ENCODE measurements around the gene MYOM3.

DNA sequence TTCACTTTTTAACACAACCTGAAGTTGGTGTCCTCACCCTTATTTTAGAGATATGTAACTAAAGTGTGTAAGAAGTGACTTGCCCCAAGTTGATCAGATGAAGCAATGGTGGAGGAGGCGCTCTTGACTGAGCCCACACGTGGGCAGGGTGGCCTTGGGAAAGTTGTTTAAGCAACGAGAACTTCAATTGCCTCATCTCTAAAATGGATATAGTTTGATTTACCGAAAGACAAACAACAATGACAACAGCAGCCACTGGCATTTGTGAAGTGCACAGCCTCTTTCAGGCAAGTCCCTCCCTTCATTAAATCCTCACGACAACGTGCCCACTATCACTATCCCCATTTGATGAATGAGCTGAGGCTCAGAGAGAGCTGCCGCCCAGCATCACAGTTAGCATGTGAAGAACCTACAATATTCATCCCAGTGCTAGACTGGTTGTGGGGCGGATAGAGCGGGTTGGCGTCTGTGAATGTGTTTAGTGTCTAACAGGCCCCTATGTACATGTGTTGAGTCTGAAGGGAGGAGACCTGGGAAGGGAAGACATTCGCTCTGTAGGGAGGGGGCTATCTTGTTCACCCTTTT is 28.0 kb upstream of the MYOM3 start:
- TF ChIP-seq EZH2 (IDR thresholded peaks at IDR 0.05; ENCODE audit: borderline replicate concordance, insufficient read depth, low read length, poor library complexity, severe bottlenecking) (no peak), POLR2AphosphoS5 (IDR thresholded peaks at IDR 0.05) (no peak), TAF1 (IDR thresholded peaks at IDR 0.05; ENCODE audit: low read depth) (no peak), EP300 (conservative IDR thresholded peaks at IDR 0.05; ENCODE audit: poor library complexity, severe bottlenecking) (no peak), RAD21 (conservative IDR thresholded peaks at IDR 0.05) (no peak)
- TF ChIP-seq, protein P1, sequence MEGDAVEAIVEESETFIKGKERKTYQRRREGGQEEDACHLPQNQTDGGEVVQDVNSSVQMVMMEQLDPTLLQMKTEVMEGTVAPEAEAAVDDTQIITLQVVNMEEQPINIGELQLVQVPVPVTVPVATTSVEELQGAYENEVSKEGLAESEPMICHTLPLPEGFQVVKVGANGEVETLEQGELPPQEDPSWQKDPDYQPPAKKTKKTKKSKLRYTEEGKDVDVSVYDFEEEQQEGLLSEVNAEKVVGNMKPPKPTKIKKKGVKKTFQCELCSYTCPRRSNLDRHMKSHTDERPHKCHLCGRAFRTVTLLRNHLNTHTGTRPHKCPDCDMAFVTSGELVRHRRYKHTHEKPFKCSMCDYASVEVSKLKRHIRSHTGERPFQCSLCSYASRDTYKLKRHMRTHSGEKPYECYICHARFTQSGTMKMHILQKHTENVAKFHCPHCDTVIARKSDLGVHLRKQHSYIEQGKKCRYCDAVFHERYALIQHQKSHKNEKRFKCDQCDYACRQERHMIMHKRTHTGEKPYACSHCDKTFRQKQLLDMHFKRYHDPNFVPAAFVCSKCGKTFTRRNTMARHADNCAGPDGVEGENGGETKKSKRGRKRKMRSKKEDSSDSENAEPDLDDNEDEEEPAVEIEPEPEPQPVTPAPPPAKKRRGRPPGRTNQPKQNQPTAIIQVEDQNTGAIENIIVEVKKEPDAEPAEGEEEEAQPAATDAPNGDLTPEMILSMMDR (IDR thresholded peaks at IDR 0.05; ENCODE audit: poor library complexity, severe bottlenecking): no peak

Data from neural cell (in vitro differentiated cells).